Measurements from ENCODE around the gene RRAS2.

Gene RRAS2

DNA sequence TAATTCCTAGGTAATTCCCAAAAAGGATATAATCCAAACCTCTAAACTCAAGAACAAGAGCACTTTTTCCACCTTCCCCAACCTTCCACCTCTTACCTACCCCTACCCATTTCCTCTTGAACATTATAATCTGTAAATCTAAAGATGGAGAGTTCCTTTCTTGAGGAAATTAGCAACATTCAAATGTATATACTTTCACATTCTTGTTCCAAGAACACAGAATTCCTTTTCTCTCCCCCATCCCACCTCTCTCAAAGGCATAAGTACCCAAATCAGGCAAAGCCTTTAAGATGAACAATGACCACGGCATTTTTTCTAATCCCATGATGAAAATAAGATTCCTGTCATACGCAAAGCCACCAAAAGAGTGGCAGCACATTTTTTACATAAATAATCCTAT is 18.3 kb downstream of the RRAS2 start:
- in situ Hi-C loops (cut with MboI; ENCODE audit: low sequenced_read_pairs), result no loop called here

DNA sequence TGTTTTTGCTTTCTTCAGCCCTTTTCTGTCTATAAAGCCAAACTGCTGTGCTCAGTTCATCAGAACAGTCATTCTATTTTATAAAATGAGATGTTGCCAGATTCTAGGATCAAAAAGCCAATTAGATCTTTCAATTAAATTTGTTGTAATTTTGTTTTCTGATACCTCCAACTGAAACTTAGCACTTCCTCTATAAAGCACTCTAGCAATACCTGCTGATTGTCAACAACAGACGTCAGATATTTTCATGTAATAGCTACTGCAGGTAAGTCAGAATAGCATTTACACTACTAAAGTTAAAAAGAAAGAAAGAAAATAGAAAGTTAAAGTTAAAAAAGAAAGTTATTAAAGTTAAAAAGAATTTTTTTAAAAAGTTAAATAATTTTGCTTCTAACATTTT is 19.6 kb downstream of the RRAS2 start:
- in situ Hi-C loops (cut with MboI; ENCODE audit: low sequenced_read_pairs), result no loop called here

DNA sequence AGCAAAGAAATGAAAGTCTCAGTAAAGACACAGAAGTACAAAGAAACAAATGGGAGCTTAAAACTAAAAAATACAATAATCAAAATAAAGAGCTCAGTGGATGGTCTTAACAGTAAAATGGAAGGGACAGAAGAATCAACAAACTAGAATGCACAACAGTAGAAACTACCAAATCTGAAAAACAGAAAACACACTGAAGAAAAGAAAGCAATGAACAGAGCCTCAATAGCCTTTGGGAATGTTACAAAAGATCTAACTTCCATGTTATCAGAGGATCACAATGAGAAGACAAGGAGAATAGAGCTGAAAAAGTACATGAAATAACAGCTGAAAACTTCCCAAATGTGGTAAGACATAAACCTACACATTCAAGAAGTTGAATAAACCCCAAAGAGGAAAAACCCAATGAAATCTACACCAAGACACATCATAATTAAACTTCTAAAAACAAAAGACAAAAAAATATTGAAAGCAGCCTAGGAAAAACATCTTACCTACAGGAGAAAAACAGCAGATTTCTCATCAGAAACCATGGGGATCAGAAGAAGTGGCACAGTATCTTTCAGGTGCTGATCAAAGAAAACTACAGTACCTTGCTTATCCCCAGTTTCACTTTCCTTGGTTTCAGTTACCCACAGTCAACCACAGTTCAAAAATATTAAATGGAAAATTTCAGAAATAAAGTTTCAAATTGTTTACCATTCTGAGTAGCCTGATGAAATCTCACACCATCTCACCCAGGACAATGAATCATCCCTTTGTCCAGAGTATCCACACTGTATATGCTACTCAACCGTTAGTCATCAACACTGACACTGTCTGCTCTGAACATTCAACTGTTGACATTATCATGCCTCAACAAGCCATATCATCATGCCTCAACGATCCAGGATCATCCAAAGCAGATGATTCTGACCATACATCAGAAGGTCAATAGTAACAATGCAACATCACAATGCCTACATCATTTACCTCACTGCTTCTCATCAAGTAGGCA is 22.2 kb downstream of the RRAS2 start:
- in situ Hi-C loops (cut with MboI; ENCODE audit: low sequenced_read_pairs), result no loop called here

DNA sequence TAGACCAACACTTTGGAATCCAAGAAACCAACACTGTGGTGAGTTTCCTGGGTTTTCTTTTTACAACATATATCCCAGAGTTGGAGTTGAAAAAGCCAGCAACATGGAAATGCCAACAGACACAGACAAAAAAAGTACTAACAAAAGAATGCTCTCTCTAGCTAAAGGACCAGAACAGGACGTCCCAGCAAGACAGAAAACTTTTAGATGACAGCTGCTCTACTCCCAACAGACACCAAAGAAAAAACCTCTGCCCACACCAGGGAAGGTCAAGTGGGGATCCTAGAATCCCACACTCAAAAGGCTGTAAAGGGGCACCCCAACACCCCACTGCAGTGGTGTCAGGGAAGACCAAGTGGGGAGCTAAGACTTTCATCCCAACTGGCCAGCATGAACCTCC is 23.3 kb downstream of the RRAS2 start:
- in situ Hi-C loops (cut with MboI; ENCODE audit: low sequenced_read_pairs), result no loop called here

DNA sequence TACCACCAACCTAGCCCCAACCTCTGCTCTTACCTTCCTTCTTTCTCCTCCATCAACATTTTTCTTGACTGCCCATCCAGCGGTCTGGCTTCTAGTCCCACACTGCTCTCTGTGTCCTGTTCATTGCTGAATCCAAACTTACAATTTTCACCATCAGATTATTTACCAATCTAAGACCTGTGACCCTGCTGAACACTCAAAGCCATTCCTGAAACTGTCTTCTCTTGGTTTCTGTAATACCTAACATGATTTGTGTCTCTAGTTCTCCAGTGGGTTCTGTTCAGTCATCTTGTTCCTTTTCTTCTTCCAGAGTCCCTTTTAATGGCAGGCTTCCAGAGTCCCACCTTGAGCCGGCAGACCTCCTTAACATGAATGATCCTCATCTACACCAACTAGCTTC is 24.1 kb downstream of the RRAS2 start:
- in situ Hi-C loops (cut with MboI; ENCODE audit: low sequenced_read_pairs), result no loop called here

DNA sequence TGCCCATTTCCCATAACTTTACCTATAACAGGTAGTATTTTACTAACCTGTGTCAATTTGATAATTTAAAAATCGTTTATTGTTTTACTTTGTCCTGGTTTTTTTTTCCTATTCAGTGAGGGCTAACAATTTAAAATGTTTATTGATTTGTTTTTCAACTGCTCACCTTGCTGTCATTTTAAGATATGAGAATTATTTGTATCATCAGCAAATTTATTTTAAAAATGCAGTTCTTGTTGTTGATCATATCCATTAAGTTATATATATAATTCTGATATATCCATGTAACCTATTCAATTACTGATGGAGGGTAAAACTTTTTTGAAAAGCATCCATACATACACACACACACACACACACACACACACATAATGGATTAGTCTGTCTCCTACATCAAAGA is 24.8 kb downstream of the RRAS2 start:
- in situ Hi-C loops (cut with MboI; ENCODE audit: low sequenced_read_pairs), result no loop called here

DNA sequence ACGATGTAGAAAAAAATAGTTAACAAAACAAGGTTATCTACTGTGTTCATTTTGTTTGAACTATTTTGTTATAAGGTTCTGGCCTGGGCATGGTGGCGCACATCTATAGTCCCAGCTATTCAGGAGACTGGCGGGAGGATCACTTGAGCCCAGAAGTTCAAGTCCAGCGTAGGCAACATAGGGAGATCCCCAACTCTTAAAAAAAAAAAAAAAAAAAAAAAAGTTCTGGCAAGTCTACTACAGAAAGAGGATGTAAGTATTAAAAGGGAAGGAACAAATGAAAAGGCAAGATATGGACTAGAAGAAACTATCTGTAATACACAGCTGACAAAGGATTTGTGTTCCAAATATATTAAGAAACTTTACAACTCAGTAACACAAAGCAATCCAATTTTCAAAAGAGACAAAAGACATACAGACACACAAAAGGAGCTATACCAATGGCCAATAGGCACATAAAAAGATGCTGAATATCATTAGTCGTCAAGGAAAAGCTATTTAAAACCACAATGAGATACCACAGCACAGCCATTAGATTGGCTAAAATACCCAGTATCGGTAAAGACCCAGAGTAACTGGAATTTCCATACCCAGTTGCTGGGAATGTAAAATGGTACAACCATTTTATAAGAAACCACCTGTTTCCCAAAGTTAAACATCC is 27.4 kb downstream of the RRAS2 start:
- in situ Hi-C loops (cut with MboI; ENCODE audit: low sequenced_read_pairs), result no loop called here

DNA sequence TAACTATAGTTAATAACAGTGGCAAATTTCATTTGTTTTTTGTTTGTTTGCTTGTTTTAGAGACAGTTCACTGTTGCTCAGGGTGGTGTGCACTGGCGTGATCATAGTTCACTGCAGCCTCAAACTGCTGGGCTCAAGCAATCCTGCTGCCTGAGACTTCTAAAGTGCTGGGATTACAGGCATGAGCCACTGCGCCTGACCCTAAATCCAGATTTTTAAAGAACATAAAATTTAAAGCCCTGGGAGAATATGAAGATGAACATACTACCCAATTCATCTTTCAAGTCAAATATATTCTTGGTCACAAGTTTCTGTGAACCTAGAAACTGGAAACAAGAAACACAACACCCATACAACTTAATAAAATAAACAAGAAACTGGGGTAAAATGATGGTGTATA is 28.1 kb downstream of the RRAS2 start:
- in situ Hi-C loops (cut with MboI; ENCODE audit: low sequenced_read_pairs), result no loop called here

DNA sequence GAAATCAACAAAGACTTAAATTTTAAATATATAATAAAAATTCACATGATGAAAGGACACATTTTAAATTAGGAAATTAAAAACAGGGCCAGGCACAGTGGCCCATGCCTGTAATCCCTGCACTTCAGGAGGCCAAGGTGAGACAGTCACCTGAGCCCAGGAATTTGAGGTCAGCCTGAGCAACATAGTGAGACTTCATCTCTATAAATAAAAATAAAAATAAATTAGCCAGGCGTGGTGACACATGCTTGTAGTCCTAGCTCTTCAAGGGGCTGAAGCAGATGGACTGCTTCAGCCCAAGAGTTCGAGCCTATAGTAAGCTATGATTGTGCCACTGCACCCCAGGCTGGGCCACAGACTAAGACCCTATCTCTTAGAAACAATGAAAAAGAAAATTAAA is 29.3 kb downstream of the RRAS2 start:
- in situ Hi-C loops (cut with MboI; ENCODE audit: low sequenced_read_pairs), result no loop called here

DNA sequence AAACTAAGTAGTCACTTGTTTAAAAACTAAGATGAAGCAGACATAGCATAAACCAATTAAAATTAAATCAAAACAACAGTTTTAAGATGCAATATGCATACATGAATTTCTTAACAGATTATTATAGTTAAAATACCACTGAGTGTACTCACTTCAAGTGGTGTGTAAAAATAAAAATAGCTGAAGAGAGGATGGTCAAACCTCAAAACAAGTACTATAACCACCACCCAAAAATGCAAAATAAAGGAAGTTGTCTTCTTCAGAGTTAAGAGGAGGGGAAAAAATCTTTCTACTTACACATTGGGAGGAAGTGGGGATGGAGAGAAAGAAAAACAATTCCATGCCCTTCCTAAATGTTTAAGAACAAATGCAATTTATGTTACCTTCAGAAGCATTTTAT is 31.9 kb downstream of the RRAS2 start:
- in situ Hi-C loops (cut with MboI; ENCODE audit: low sequenced_read_pairs), result no loop called here

DNA sequence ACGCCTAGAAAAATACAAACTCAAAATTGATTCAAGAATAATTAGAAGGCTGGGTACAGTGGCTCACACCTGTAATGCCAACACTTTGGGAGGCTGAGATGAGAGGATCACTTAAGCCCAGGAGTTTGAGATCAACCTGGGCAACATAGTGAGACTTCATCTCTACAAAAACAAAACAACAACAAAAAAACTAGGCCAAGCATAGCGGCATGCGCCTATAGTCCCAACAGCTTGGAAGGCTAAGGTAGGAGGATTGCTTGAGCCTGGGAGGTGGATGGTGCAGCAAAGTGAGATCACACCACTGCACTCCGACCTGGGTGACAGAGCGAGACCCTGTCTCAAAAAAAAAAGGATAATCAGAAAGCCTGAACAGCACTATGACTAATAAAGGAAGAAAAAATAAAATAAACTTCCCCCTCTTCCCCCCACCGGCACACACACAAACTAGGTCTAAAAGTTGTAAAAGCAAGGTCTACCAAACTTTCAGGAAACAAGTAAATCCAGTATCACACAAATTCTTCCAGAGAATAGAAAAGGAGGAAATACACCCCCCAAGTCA is 35.8 kb downstream of the RRAS2 start:
- in situ Hi-C loops (cut with MboI; ENCODE audit: low sequenced_read_pairs), result no loop called here

DNA sequence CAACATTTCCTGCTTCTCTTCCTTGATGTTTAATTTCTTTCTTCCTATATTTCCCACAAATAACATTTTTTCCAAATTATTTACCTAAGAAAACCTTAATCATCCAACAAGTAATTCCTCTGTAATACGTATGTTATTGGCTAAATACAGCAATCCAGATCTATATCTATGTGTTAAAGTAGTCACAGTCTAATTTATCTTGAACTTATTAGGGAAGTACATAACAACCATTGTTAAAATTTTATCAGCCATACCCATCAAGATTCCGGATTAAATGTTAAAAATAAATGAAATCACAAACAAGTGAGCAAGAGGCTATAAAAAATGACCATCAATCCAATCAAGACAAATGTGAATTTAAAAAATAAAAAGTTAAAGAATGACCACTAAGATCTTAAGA is 36.5 kb downstream of the RRAS2 start:
- in situ Hi-C loops (cut with MboI; ENCODE audit: low sequenced_read_pairs), result no loop called here

DNA sequence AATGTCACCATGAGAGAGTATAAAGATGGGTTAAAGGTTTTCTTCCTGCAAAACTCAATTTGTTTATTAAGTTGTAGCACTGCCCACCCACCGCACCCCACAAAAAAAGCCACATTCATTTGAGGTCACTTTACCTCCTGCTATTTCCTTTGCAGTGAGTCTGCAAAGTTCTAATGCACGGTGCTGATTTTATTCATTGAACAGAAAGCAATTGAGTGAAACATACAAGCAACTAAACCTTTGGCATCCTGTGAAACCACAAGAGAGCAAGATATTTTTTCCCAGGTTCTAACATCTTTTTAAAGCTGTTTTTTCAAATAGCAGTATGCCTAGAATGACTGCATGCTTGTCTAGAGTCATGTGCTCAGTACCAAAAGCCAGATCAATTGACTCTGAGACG is 39.0 kb downstream of the RRAS2 start:
- in situ Hi-C loops (cut with MboI; ENCODE audit: low sequenced_read_pairs), result no loop called here

DNA sequence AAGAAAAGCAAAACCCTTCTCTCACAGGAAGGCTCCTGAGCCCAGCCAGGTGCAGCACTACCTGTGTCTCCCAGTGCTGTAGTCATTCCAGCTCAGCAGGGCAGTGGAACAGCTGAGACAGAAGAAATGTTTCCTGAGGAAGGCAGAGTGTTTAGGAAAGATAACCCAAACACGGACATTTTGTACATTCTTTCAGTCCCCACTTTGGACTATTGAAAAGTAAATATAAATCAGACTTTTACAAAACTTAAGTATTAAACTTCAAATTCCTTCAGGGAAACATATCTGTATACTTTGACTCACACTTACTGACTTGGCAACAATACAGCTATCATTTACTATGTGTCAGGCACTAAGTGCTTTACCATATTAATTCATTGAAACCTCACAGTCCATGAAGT is 40.4 kb downstream of the RRAS2 start:
- in situ Hi-C loops (cut with MboI; ENCODE audit: low sequenced_read_pairs), result no loop called here

DNA sequence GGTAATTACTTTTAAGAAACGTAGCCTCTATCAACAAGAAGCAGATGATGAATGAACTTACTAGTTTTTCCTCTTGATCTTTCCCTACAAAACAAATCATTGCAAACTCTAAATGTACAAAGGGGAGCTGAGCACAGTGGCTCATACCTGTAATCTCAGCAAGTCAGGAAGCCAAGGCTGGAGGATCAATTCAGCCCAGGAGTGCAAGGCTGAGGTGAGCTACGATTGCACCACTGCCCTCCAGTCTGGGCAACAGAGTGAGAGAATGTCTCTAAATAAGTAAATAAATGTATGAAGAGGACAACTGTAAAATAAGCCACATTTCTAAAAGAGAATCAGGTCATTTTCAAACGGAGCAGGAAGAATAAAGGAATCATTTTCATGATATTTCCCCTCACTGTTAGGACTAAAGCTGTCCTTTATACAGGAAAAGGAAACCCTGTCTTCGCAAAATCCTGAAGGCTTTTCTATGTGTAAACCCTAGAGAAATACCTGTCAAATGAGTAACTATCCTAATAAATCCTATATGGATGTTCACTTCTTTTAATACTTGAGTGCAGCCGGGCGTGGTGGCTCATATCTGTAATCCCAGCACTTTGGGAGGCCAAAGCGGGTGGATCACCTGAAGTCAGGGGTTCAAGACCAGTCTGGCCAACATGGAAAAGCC is 41.2 kb downstream of the RRAS2 start:
- in situ Hi-C loops (cut with MboI; ENCODE audit: low sequenced_read_pairs), result no loop called here

DNA sequence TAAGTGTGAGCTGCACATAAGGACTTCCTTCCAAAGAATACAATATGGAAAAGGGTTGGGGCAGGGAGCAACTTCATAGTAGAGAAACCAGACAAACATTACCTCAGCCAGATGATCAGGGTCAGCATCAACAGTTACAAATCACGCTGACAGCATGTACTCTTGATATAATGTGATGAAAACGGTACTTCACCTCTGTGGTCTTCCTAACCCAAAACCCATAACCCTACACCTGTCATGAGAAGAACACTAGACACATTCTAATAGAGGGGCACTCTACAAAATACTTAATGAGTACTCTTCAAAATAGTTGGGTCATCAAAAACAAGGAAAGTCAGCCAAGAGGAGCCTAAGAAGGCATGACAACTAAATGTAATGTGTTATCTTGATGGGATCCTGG is 43.9 kb downstream of the RRAS2 start:
- in situ Hi-C loops (cut with MboI; ENCODE audit: low sequenced_read_pairs), result no loop called here

DNA sequence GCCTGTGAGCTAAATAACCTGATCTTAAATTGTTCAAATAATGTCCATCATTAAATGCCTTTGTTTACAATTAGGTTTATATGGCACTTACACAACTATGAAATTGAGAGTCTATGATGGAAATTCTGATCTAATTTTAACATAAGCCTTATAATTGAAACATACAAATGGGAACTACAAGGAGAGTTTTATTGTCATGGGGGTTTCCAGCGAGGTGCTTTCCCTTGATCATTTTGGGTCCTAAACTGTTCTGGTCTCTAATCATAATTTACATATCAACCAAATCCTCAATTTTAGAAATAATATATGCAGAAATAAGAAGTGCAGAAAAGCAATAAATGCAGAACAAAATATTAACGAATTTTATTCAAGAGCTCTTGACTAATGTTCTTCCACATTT is 44.9 kb downstream of the RRAS2 start:
- in situ Hi-C loops (cut with MboI; ENCODE audit: low sequenced_read_pairs), result no loop called here

DNA sequence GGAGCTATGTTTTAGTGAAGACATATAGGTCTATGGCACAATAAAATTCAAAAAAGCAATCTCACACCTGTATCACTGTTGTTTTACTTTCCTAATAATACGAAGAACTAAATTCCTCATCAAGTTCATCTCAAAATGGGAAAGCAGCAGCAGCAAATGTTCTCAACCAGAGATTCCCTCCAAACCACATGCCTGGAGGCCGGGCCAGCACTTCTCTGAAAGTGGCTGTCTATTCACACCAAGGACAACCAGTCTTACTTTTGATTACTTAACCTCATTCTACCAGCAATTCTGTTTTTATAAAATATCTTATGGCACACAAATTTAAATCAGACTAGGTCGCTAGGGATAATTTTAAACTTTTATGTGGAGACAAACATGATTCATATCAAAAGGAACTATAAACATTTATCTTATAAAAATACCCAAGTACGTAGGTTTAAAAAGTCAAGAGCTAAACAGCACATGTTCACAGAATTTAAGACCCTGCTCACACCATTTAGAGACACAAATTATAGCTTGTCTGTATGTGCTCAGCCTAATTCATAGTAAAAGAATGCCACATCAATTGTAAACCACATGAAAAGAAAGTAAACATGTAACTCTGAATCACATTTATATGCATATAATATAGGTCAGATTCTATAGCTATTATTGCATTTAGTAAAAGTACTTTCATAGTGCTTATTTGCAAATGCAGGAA is 46.1 kb downstream of the RRAS2 start:
- in situ Hi-C loops (cut with MboI; ENCODE audit: low sequenced_read_pairs), result no loop called here

DNA sequence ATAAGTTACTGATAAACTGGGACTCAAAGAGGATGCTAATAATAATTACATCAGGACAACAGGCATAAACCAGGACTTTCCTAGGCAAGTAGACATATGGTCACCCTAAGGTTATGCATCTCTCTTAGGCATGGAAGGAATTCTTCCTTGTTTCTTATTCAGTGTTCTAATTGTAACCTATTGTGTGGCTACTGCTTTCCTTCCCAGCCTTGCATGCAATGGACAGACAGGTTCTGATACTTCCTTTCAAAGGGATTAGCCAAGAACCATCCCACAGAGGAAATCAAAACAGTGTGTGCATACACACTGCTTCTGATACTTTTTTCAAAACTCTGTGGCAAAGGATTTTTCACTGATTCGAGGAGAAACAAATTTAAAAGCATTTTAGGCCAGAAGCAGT is 48.3 kb downstream of the RRAS2 start:
- in situ Hi-C loops (cut with MboI; ENCODE audit: low sequenced_read_pairs), result no loop called here

DNA sequence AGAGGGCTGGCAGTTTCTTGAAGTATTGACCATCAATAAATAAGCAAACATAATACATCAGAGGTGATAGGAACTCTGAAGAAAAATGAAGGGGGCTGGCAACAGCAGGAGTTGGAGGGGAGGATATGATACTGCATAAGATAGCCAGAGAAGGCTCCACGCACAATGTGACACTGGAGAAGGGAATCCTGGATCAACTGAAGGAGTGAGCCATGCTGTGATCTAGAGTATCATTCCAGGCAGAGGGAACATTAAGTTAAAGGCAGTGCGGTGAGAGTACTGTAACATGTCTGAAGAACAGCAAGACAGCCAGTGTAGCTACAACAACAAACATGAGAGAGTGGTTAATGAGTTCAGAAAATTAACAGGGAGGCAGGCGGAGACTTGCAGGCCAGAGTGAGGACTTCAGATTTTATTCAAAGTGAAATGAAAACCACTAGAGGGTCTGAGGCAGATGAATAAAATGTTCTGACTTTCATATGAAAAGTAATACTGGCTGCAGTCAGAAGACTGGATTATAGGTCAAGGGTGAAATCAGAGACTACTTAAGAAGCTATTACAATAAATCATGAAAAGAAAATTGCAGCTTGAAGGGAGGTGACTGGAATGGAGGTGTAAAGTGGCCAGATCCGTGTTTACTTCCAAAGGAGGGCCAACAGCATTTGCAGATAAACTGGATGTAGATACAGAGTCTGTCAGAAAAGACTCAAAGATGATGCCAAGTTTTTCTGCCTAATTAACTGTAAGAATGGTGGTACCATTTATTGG is 49.4 kb downstream of the RRAS2 start:
- in situ Hi-C loops (cut with MboI; ENCODE audit: low sequenced_read_pairs), result no loop called here
